TTC549 (cell line): ENCODE results near the gene MRPL44.
"Not testable (repeated sequence)": the region's sequence is repeated elsewhere in the genome, so short reads cannot be mapped to it uniquely, and the experiment has no call there.

ENCODE experiments used
- FAIRE-seq: peaks from 2 replicates; lab custom pipeline; 2012; peaks lifted over from hg19 to GRCh38; lab: Jason Lieb, UNC

The MRPL44 gene

DNA sequence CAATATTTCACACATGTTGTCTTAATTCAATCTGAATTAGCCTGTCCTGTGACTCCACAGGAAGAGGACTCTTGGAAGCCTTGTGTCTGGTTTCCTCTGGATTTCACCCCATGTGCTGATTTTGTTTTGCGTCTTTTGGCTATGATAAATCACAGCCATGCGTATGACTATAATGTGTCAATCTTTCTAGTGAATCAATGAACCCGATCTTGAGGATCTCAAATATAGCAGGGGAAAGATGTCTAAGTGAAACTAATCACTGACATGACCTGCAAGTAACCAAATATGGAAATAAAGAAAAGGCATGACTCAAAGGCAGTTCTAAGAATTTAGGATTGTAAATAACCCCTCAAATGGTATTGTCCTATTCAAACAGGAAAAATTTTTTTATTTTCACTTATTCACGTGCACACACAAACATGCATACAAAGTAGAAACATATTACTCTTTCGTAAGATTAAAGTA, 20.4 kb upstream of the MRPL44 start:
- no peak for FAIRE-seq

DNA sequence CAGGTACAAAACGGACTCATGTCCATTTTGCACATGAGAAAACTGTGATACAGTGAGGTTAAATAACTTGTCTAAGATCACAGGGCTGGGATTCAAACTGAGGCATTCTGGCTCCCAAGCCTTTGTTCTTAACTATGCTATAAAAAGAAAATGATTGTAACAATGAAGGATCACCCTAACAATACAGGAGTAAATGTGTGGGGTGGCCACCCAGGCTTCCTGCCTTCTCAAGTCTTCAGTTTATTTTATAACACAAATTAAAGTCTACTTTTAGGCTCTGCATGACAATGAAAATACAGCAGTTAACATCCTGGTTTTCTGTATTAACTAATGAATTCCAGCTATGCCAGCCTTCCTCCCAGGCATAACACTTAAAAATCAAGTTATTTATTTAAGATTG, 19.7 kb upstream of the MRPL44 start:
- no peak for FAIRE-seq

- not testable (repeated sequence) for FAIRE-seq
Measured at GRCh38 chr2:223939438-223939837, 17.8 kb upstream of the MRPL44 start.

- FAIRE-seq, result no peak
Measured at GRCh38 chr2:223941579-223942277, 15.5 kb upstream of the MRPL44 start.

DNA sequence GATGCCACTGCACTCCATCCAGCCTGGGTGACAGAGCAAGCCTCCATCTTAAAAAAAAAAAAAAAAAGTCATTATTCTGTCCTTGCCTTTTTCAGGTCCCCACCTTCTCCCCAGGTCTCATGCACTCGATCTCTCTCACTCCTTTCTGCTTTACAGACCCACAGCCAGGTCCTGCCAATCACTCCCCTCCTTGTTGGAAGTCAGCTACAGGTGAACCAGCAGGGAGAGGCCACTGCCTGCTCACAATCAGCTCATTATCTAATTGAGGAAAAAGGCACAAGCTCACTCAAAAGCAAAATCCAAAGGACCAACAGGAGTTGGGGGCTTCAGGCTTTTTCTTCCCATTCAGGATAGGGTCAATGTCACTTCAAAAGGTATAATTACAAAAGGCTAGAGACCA, 14.1 kb upstream of the MRPL44 start:
- FAIRE-seq, result no peak

DNA sequence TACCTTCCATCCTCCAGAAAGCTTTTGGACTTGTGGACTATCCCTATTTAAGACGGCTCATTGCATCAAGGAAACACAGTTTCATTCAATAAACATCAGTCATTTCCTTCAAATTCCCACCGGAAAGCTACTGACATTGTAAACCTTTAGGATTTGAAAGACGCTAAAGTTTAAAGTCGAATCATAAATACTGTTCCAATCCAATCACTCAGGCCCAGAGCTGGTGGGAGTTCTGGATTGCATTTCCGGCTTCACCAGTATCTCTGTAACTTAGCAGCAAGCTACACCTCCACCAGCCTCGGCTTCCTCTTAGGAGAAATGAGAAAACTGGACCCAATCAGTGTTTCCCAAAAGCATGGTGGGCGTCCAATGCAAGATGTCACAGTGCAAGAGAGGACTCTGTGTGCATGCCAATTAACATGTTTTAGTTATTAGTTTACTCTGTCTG, 13.7 kb upstream of the MRPL44 start:
- no peak for FAIRE-seq

DNA sequence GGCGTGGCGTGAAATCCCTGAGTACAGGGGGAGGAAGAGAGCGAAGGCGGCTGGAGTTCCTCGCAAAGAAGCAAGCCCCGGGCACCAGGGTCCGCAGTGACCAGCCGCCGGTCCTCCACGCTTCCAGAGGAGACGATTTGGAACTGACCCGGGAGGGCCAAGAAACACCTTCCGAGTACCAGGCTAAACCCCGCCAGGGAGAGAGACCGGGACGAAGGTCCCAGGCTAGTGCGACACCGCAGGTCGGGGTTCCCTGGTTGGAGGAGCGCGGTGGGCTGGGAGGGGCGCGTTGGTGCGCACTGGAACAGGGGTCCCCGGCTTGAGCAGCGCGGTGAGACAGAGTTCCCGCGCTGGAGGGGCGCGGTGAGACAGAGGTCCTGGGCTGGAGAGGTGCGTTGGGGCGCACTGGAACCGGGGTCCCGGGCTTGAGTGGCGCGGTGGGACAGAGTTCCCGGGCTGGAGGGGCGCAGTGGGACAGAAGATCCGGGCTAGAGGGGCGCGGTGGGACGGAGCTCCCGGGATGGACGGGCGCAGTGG, 13.0 kb upstream of the MRPL44 start:
- FAIRE-seq, result no peak

- no peak for FAIRE-seq
Measured at GRCh38 chr2:223944703-223945531, 12.3 kb upstream of the MRPL44 start, which contains the start of gene WDFY1. Gene WDFY1, minus strand, starts transcription at chr2:223945335. Its CDS starts 51 bp downstream, at chr2:223945284.

DNA sequence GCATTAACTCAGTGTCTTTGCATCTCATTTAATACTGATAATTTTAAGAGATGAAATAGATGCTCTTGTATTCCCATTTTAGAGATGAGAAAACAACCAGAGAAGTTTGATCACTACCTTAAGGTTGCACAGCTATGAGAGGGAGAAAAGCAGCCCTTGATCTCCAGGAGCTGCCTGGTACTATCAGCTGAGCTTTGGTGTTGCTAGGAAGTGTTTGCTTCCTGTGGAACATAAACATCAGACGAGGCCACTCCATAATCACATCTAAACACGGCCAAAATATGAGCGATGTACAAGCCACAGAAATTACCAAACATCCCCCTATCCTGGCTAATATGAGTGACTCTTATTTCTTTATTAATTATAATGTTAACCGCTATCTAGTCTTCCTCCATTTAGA, 11.5 kb upstream of the MRPL44 start:
- no peak for FAIRE-seq

GRCh38 chr2:223947711-223948205, 9.5 kb upstream of the MRPL44 start:
- no peak for FAIRE-seq

GRCh38 chr2:223949241-223949840, 7.9 kb upstream of the MRPL44 start:
- no peak for FAIRE-seq

GRCh38 chr2:223950448-223951347, 6.6 kb upstream of the MRPL44 start:
- no peak for FAIRE-seq

DNA sequence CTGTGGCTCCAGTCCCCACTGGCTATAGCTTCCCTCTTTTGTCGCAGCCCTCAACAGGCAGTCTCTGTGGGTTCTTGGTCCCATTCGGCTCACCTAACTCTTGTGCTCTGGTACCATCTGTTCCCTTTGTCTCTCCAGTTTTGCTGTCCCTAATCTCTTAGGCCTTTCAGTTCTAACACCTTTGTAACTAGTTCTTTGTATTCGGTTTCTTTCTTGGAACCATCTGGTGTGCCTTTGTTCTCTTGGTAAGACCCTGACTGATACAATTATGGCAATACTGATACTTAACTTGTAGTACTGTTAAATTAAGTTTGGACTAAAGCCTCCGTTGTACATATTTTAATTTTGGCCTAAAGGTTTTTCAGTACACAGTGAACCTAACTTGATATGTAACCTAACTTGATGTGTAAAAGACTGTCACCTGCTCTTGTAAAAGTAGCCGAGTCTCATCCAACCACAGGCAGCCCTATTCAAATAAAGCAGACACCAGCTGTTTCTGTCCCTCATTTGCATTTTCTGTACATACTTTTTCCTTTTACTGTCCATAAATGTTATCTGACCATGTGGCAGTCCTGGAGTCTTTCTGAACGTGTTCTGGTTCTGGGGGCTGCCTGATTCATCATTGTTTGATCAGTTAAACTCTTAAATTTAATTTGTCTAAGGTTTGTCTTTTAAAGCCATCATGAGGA, 4.8 kb upstream of the MRPL44 start:
- no peak for FAIRE-seq

DNA sequence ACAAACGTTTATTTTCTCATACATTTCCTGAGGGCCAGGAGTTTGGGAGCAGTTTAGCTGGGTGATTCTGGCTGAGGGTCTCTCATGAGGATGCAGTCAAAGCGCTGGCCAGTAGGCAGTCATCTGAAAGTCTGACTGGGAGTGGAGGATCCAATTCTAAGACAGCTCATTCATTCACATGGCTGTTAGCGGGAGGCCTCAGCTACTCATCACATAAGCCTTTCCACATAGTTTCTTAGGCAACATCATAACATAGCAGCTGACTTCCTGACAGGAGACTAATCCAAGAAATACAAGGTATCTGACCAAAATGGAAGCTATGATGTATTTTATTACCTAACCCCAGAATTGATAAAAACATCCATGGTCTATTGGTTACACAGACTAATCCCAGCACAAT, 2.9 kb upstream of the MRPL44 start:
- no peak for FAIRE-seq

GRCh38 chr2:223956300-223956699, 963 bp upstream of the MRPL44 start:
- FAIRE-seq, result no peak

- FAIRE-seq, result no peak
Measured at GRCh38 chr2:223959688-223960087, 2.4 kb downstream of the MRPL44 start.

DNA sequence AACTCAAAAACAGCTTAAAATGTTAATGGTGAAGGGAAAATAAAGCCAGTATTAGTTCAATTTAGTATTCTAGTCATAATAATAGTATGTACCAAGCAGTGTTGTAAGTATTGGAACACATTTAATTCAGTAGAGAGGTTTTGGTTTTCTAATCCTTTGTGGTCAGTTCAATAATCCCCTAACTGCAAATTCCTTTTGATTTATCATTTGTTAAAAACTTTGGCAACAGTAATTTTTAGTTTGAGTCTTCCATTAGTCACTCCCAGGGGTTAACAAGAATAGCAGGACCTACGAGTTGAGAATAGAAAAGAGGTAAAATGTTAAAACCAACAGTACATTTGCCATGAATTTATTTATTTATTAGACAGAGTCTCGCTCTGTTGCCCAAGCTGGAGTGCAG, 10.7 kb downstream of the MRPL44 start:
- FAIRE-seq, result peak; percentile 15

GRCh38 chr2:223969315-223969714, 12.1 kb downstream of the MRPL44 start:
- no peak for FAIRE-seq

DNA sequence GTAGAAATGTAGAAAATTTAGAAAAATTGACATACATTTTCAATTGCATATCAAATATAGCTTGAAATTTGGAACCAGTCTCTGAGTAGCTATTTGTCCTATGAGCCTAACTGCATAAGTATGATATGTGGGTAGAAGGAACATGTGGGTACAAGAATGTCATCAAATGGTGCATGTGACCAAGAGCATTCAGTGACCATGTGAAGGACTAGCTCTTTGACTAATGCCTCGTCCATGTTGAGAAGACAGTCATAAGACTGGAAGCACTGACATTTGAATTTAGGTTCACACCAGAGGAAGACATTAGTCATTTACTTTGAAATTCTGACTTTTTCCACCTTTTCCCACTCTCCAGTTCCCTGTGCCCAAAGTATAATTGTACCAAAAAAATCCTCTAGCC, 12.6 kb downstream of the MRPL44 start:
- peak; percentile 23 for FAIRE-seq

DNA sequence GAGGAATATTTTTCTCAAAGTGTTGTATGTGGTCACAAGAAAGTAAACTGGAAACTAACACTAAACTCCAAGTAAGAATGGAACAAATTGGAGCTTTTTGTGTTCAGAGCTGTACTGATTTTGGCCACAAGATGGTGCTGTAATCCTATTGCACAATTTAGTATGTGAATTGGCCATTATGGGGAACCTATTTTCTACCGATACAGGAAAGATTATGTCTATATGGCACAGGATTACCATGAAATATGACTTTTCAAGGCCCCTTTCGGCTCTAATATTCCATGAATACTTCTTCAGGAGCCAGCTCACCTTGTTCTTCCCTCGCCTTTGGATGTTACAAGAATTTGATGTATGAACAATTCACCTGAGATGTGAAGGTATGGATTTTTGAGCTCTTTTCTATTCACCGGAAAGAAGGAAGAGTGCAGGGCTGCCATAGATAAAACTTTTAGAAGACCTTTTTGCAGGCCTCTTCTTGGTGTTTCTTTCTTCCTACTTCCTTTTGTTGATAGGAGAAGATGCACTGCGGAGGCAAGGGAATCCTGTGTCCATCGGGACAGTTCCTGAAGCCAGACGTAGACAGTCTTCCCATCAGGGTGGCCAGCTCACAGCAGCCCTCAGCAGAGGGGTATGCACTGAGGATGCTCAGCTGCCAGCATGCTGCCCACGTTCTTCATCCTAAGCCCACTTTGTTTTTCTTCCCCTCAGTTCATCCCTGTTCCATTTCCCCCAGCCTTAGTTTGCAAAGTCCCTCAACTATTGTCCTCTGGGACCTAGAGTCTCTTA, 13.3 kb downstream of the MRPL44 start:
- peak; percentile 97 for FAIRE-seq
